HG02840 (cell line): ENCODE measurements around the gene CDA.

Source experiments
- ATAC-seq: cut with Tn5 transposase; IDR thresholded peaks from one replicate; pipeline ENCODE4 v1.9.1; 2021; ENCODE audit warnings: mild to moderate bottlenecking, moderate library complexity, moderate number of reproducible peaks; ENCODE audit not compliant: unreplicated experiment, low FRiP score

Gene CDA

DNA sequence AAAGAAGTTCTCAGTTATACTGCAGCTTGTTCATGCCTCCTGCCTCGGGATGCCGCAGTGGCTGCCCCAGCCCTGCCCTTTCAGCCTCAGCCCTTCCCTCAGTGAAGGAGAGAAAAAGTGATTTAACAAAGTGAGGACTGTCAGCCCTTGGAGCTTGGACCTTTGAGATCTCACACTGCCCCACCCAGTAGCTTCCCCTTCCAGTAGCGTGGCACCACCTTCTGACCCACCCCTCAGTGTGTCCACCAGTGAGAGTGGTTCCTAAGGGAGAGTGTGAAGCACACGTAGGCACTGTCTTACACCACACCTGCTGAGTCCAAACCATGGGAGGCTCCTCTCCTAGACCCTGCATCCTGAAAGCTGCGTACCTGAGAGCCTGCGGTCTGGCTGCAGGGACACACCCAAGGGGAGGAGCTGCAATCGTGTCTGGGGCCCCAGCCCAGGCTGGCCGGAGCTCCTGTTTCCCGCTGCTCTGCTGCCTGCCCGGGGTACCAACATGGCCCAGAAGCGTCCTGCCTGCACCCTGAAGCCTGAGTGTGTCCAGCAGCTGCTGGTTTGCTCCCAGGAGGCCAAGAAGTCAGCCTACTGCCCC, at the start of gene CDA:
Gene CDA, plus strand, starts transcription at position 464 of the 592 bp plus-strand sequence. Its CDS starts 33 bp downstream, at position 497.
- no peak for ATAC-seq

DNA sequence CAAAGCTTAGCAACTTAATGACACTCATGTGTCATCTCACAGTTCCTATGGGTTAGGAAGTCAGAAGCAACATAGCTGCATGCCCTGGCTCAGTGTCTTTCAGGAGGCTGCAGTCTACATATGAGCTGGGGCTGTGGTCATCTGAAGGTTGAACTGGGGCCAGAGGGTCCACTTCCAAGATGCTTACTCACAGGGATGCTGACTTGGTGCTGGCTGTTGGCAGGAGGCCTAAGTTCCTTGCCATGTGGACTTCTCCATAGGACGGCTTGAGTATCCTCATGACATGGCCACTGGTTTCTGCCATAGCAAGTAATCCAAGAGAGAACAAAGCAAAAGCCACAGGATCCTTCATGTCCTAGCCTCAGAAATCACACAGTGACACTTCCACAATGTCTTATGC, 48.6 kb upstream of the CDA start:
- no peak for ATAC-seq

DNA sequence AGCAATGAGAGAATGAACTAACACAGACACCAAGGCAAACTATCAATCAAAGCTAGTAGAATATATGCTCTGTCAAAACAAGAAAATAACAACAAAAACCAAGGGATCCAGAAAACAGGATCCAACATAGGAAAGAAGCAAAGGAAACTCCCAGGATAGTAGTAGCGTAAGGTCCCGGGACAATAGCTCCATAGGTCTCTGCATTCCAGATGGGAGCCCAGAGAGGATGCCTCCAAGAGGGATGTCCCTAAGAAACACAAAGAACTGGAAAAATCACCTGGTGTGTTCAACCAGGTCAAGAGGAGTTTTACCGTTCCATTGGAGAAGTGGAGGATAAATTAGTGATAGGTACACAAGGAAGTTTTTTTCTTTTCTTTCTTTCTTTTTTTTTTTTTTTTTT, 42.3 kb upstream of the CDA start:
- ATAC-seq, result no peak

DNA sequence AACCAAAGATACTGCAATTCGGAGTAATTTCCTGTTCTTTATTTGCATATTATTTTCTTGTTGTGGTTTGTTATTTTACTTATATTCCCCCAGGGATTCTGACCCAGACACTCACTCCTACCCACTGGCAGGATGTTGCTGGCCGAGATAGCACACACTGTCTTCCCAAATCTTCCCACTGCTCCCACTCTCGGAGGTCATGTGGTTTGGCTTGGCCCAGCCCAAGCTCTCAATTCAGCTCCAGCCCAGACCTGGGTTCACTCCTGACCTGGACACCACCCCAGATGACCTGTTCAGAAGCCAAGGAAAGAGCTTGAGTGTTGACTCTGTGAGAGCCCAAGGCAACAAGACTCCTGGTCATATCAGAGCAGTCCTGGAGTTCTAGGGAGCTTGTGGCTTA, 37.7 kb upstream of the CDA start:
- ATAC-seq, result no peak

DNA sequence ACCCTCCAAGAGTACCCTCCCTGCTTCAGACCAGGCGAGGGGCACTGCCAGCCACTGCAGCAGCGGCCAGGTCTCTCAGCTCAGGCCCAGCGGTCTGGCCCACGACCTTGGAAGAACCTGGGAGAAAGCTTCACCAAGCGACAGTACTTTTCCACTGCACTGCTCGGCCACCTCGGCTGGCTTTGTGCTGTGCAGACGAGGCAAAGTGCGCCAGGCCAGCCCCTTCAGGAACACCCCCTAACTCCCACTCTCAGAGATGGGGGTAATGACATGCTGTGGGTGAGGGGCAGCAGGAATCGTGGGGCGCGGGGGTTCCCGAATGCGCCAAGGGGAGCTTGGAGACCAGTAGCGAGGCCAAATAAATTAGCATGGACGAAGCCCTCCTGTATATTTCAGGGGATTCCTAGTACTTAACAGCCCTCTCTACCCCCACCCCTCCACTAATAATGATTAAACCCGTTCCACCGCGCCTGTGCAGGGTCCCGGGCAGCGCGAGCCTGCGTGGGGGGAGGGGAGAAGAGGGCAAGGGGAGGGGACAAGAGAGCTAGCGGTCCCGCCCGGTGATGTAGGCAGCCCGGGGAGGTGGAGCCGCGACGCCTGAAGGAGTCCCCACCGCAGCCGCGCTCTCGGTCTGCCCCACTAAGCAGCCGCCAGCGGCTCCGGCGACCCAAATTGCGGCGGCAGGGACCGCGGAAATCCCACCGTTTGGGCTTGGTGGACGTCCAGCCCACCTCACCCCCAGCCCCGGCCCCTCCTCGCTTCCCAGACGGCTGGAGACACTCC, 36.8 kb upstream of the CDA start, which contains the start of gene FAM43B:
Gene FAM43B, plus strand, starts transcription at position 629 of the 783 bp plus-strand sequence. CDS start 401 bp downstream, outside the sequence.
- no peak for ATAC-seq

DNA sequence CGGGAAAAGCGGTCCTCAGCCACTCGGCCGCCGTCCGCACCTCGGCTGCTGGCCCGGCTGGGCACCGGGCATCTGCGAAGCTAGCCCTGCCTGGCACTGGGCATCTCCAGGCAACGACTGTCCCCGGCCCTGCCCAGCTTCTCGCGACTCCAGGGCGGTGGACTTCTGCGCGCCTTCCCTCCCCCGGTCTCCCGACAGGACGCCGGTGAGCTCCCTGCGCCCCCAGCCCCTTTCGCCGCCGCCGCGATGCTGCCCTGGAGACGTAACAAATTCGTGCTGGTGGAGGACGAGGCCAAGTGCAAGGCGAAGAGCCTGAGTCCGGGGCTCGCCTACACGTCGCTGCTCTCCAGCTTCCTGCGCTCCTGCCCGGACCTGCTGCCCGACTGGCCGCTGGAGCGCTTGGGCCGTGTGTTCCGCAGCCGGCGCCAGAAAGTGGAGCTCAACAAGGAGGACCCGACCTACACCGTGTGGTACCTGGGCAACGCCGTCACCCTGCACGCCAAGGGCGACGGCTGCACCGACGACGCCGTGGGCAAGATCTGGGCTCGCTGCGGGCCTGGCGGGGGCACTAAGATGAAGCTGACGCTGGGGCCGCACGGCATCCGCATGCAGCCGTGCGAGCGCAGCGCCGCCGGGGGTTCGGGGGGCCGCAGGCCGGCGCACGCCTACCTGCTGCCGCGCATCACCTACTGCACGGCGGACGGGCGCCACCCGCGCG, 36.0 kb upstream of the CDA start:
- no peak for ATAC-seq

DNA sequence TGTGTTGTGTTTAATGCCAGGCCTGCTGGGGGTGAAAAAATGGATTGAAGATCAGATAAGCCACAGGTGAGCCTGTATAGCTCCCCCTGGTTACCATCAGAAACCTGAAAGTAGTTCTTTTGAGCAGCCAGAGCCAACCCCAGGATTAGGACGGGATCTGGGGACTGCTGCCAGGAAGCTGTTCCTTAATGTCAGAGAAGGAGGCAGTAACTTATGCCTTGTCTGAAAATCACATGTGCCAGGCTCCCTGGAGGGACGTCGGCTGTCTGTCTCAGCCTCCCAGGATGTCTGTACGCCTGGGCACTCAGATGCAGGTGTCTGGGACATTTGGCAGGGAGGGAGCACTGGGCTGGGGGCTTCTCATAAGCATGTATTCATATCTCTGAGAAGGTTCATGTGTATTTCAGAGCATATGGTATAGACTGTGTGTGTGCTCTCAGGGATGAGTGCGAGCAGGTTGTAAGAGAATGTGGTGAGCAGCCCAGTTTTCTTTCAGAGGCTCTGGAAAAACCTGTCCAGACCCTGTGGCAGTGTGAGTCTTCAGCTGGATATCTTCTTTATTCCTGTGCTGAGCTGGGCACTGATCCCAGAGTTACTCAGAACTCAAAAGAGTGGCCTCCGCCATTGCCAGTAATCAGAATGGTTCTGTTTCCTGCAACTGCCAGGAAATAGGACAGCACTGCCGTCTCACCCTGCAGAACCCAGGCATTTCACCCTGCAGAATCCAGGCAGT, 33.7 kb upstream of the CDA start:
- no peak for ATAC-seq

DNA sequence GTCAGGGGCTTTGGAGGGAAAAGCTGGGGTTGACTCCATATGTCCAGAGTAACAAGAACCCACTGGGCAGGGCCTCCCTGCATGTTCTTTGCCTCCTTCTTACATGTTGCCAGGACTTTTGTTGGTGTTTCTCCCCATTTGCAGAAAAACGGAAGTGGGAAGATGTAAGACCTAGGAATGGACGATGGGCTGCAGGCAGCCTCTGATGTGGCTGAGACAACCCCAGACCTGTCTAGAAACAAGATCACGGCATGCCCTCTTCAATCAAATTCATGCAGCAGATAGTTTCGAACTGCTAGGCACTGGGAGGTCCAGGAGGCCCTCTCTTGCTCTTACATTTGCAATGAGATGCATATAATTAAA, 33.2 kb upstream of the CDA start:
- ATAC-seq, result no peak

DNA sequence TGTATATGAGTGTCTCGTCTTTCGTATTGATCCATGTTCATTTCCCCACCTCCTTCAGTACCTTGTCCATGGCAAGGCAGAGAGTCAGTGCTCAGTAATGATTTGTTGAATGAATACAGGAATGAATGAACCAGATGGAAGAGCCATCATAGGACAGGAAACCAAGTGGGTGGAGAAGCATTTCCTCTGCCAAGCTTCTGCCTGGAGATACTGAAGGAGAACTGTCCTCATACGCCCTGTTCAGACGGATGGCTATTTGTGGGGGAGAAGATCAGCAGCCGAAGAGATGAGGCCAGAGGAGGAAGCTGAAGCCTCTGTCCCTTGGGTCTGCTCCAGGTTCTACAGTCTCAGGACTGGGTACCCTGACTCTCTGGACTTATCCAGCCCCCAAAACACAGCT, 30.7 kb upstream of the CDA start:
- no peak for ATAC-seq

DNA sequence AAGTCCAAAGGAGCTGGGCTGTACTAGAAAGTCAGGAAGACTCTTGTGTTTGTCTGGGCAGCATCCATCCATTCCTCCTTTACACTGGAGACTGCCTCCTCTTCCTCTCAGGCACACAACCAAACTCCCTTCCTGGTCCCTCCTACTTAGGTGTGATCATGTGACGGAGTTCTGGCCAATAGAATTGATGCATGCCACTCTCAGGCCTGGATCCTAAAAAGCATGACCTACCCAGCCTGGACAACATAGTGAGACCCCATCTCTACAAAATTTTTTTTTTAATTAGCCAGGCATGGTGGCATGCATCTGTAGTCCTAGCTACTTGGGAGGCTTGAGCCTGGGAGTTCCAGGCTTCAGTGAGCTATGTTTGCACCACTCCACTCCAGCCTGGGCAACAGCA, 27.9 kb upstream of the CDA start:
- ATAC-seq, result no peak

DNA sequence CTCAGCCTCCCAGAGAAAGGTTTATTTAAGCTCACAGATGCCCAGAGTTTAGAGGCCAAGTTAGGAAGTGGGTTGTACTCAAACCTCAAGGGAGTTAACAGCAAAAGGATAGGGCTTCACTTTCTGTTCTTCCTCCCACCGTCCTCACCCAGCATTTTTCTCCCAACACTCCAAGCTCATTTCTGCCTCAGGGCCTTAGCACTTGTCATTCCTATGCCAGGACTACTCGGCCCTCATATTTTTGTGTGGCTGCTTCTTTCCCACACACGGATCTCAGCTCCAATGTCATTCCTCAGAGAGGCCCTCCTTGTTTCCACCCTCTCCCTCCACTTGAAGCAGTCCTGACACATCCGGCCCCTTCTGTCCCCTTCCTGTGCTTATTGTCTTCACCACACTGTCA, 23.7 kb upstream of the CDA start:
- ATAC-seq, result no peak

DNA sequence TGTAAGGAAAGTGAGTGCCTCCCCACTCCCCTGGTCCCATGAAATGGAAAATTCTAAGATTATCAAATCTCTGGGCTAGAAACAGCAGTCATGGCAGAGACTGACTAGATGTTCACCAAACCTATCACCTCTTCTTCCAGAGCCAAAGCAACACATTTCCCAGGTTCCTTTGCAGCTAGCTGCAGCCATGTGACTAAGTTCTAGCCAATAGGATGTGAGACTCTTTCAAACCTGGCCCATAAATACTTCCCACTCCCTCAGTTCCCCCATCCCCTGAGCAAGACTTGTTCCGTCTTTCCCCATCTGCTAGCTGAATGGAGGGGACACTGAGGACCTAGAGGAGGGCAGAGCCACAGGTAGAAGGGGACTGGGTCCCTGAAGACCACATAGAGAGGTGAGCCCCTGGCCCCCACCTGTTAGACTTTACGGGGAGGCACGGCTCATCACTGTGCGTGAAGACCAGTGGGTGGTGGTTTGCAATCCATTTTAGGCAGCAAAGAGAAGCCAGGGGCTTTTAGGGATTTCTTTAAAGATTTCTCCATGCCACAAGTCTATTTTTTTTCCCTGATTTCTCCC, 19.3 kb upstream of the CDA start:
- no peak for ATAC-seq

DNA sequence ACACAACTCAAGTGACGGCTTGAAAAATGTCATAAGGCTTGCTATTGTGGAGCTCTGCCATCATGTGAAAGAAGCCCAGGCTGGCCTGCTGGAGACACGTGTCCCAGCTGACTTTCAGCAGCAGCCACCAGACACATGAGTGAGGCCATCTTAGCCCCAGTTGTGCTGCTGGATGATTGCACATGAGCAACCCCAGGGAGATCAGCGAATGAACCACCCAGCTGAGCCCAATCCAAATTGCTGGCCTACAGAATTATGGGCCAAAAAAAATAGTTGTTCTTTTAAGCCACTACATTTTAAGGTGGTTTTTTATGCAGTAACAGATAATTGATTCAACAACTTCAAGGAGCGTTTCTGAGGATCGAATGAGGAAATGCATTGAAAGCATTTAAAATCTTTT, 17.5 kb upstream of the CDA start:
- no peak for ATAC-seq

DNA sequence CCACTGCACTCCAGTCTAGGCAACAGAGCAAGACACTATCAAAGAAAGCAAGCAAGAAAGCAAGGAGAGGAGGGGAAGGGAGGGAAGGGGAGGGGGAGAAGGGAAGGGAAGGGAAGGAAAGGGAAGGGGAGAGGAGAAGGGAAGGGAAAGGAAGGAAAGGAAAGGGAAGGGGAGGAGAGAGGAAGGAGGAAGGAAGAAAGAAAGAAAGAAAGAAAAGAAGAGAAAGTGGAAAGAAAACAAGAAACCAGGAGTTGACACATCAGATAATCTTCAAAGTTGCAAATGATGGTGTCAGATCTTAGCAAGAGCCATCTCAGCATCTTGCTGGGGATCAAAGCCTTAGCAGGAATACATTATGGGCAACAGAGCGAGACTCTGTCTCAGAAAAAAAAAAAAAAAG, 14.9 kb upstream of the CDA start:
- no peak for ATAC-seq

DNA sequence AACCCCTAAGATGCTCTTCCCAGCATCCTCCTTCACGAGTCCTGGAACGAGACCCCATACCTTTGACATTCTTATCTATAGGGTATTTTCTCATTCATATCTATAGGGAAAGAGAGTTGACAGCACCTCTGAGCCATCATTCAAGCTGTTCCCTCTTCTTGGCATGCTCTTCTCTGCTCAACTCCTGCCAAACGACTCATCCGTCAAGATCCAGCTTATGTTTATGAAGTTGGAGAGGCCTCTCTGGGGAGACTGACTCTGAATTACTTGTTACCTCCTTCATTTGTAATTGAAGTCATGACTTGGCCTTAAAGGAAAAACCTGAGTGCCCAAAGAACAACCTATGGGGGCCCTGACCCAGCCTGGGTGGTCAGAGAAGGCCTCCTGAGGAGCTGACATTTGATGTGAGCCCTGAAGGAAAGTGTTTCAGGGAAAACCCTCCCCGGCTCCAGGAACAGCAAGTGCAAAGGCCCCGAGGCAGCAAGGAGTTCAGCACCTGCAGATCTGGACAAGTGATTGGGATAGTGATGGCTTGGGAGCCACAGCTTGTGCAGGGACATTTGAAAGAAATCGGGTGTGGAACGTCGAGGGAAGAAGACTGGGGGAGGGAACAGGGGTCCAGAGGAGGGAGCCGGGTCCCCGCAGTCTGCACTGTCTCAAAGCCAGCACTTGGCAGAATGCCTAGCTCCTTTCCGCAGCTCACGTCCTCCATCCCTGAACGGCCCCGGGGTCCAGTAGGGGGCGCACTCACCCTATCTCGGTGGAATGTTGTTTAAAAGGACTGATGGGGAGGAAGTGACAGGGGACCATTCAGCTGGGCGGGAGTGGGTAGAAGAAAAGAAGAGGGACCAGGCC, 14.0 kb upstream of the CDA start:
- ATAC-seq, result no peak

DNA sequence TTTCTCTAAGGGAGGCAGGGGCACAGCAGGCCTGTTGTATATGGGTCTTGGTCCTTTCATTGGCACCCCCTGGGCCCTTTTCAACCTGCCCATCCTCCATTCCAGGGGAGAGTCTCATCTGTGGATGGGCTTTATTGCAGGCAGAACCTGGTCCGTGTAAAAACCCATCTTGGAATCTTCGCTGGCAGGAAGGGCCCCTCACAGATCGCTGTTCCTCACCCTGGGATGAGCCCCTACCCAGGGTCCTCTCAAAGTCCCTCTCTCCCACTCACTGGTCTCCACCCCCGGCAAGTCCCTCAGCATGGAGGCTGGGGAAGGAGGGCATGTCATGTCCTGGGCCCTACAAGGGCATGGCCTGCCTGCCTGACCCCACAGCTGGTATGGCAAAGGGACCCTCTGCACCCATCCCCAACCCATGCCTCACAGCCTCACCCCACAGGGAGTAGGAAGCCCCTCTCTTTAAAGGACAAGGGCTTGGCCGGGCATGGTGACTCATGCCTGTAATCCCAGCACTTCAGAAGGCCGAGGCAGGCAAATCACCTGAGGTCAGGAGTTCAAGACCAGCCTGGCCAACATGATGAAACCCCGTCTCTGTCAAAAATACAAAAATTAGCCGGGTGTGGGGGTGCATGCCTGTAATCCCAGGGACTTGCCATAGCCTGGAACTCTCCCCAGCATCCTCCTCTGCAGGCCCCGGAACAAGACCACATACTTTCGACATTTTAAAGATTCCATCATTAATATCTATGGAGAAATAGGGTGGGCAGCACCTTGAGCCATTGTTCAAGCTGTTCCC, 13.2 kb upstream of the CDA start:
- no peak for ATAC-seq

DNA sequence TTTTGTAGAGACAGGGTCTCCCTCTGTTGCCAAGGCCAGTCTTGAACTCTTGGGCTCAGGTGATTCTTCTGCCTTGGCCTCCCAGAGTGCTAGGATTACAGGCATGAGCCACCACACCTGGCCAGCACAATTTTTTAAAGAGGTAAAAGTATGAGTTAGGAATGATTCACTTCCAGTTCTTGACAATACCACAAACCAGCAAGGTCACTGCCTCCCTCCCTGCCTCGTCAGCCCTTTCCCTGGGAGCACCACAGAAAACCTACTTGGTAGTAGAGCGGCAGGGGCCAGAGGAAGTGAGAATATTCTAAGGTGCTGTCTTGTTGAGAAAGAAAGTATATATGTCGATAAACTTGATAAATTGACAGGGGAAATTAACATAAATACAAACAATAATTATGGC, 10.8 kb upstream of the CDA start:
- ATAC-seq, result no peak

DNA sequence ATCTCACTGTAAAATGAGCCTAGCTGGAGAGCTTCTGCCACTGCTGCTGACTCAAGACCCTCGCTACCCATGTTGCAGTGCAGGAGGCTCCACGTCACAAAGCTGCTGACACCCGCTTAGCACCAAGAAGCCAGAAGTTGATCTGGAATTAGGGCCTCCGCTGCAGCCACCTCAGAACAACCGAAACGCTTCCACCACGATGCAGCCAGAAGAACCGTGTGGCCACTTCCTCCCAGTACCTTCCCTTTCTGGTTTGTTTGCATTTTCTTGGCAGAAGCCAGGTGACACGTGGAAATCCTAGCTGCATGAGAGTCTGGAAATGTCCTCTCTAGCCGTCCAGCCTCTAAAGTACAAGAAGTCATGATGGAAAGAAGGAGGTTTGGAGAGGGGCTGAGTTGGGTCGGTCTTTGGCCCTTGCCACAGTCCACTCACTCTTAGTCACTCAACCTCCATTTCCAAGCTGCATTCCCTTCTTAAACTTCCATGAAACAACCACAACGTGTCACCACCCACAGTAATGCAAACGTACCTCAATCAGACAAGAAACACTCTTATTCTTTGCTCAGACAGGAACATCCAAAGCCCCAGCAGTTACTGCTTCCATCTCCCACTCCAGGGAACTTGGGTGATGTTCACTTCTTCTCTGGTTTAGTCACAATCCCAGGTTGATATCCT, 10.0 kb upstream of the CDA start:
- ATAC-seq, result no peak
